GM21737 (cell line): ENCODE data around the gene DLG2.

Source experiments
- ATAC-seq: cut with Tn5 transposase; IDR thresholded peaks from one replicate; pipeline ENCODE4 v1.9.1; 2021; ENCODE audit warnings: mild to moderate bottlenecking, moderate library complexity; ENCODE audit not compliant: unreplicated experiment

The DLG2 gene

GRCh38 chr11:84541731-84542340 lies 1085.3 kb downstream of the DLG2 start:
- no peak for ATAC-seq

- no peak for ATAC-seq
Observed at GRCh38 chr11:84536456-84536855, 1090.7 kb downstream of the DLG2 start.

- no peak for ATAC-seq
Observed at GRCh38 chr11:84532364-84532763, 1094.8 kb downstream of the DLG2 start.

GRCh38 chr11:84526250-84526649 lies 1100.9 kb downstream of the DLG2 start:
- no peak for ATAC-seq

- no peak for ATAC-seq
Observed at GRCh38 chr11:84524422-84525051, 1102.6 kb downstream of the DLG2 start.

GRCh38 chr11:84522331-84522730 lies 1104.8 kb downstream of the DLG2 start:
- ATAC-seq, result no peak

GRCh38 chr11:84518631-84519183 lies 1108.4 kb downstream of the DLG2 start:
- ATAC-seq, result no peak

- no peak for ATAC-seq
Observed at GRCh38 chr11:84514436-84514835, 1112.7 kb downstream of the DLG2 start.

GRCh38 chr11:84503503-84503902 lies 1123.6 kb downstream of the DLG2 start:
- no peak for ATAC-seq

- ATAC-seq, result no peak
Observed at GRCh38 chr11:84501750-84502149, 1125.4 kb downstream of the DLG2 start.

GRCh38 chr11:84497981-84498411 lies 1129.1 kb downstream of the DLG2 start:
- ATAC-seq, result no peak

GRCh38 chr11:84497181-84497580 lies 1130.0 kb downstream of the DLG2 start:
- ATAC-seq, result no peak

GRCh38 chr11:84496122-84496521 lies 1131.0 kb downstream of the DLG2 start:
- ATAC-seq, result no peak

- no peak for ATAC-seq
Observed at GRCh38 chr11:84480131-84480530, 1147.0 kb downstream of the DLG2 start.

GRCh38 chr11:84476581-84476980 lies 1150.6 kb downstream of the DLG2 start:
- no peak for ATAC-seq

- no peak for ATAC-seq
Observed at GRCh38 chr11:84471501-84471900, 1155.6 kb downstream of the DLG2 start.

- no peak for ATAC-seq
Observed at GRCh38 chr11:84468235-84468634, 1158.9 kb downstream of the DLG2 start.

- no peak for ATAC-seq
Observed at GRCh38 chr11:84465040-84465439, 1162.1 kb downstream of the DLG2 start.

GRCh38 chr11:84455691-84456090 lies 1171.5 kb downstream of the DLG2 start:
- ATAC-seq, result no peak

- no peak for ATAC-seq
Observed at GRCh38 chr11:84452211-84452610, 1174.9 kb downstream of the DLG2 start.

- no peak for ATAC-seq
Observed at GRCh38 chr11:84438565-84438964, 1188.6 kb downstream of the DLG2 start.
